ENCODE results near the gene SRRM3.

GRCh38 chr7:76317782-76318487, 116.2 kb downstream of the SRRM3 start:
- TF ChIP-seq CTCF (IDR thresholded peaks at IDR 0.05; ENCODE audit: low read length), result no peak
- no peak for TF ChIP-seq EZH2 (IDR thresholded peaks at IDR 0.05; ENCODE audit: borderline replicate concordance, low read length)

All from OCI-LY1 (cell line).